DND-41 (cell line): Measurements from ENCODE around the gene KRT71.

ENCODE experiments used
- ATAC-seq: fragments of 200-7000 bp; cut with Tn5 transposase; 3 replicates; pipeline ENCODE4 v1.9.1; 2021; ENCODE audit warnings: low read depth; ENCODE audit not compliant: insufficient read depth
- DNase-seq: peaks from one replicate; pipeline ENCODE4 v3.0.0-alpha.2; 2020
- H2AFZ ChIP-seq: 2 replicates; pipeline ENCODE4 v1.6.0; 2012; ENCODE audit warnings: low read depth, low read length
- H3K27ac ChIP-seq: 2 replicates; pipeline ENCODE4 v1.5.1; 2012; ENCODE audit warnings: low read length, inconsistent platforms
- H3K27me3 ChIP-seq: fragments of 200-600 bp; sonication (generic); 2 replicates; pipeline ENCODE4 v1.6.0; 2012; ENCODE audit warnings: low read length, mild to moderate bottlenecking, inconsistent platforms; ENCODE audit not compliant: insufficient read depth, poor library complexity
- H3K36me3 ChIP-seq: 2 replicates; pipeline ENCODE4 v1.5.1; 2012; ENCODE audit warnings: low read length, inconsistent platforms; ENCODE audit not compliant: insufficient read depth
- H3K4me1 ChIP-seq: 2 replicates; pipeline ENCODE4 v1.5.1; 2012; ENCODE audit warnings: mild to moderate bottlenecking, low read length; ENCODE audit not compliant: insufficient read depth
- H3K4me2 ChIP-seq: 2 replicates; pipeline ENCODE4 v1.6.0; 2012; ENCODE audit warnings: mild to moderate bottlenecking, moderate library complexity, low read length, inconsistent platforms; ENCODE audit not compliant: insufficient read depth
- H3K4me3 ChIP-seq, 2 experiments: fragments of 200-600 bp in 1 of 2; shearing (Covaris generic) in 1 of 2; 2 replicates each; pipeline ENCODE4 v1.5.1; 2012 to 2016; ENCODE audit warnings: inconsistent platforms in 2 of 2, low read length in 2 of 2, mild to moderate bottlenecking in 2 of 2, low read depth in 1 of 2, moderate library complexity in 1 of 2
- H3K79me2 ChIP-seq: 2 replicates; pipeline ENCODE4 v1.6.0; 2012; ENCODE audit warnings: low read length, inconsistent platforms; ENCODE audit not compliant: insufficient read depth
- H3K9ac ChIP-seq: 2 replicates; pipeline ENCODE4 v1.6.0; 2012; ENCODE audit warnings: low read depth, mild to moderate bottlenecking, inconsistent platforms, low read length, moderate library complexity
- H3K9me3 ChIP-seq: 2 replicates; pipeline ENCODE4 v1.5.1; 2012; ENCODE audit warnings: low read length, moderate library complexity, mild to moderate bottlenecking, inconsistent platforms; ENCODE audit not compliant: insufficient read depth, severe bottlenecking
- H4K20me1 ChIP-seq: 2 replicates; pipeline ENCODE4 v1.6.0; 2012; ENCODE audit warnings: low read length; ENCODE audit not compliant: insufficient read depth
- EZH2 ChIP-seq: IDR thresholded peaks from 3 replicates; pipeline ENCODE4 v1.6.1; 2012; ENCODE audit warnings: borderline replicate concordance, low read depth, mild to moderate bottlenecking, moderate library complexity, low read length, inconsistent platforms; ENCODE audit not compliant: severe bottlenecking
- TF ChIP-seq, protein P1 (sequence below): IDR thresholded peaks from 2 replicates; pipeline ENCODE4 v1.5.1; 2012; ENCODE audit warnings: borderline replicate concordance, low read length, moderate library complexity, mild to moderate bottlenecking; ENCODE audit not compliant: poor library complexity, severe bottlenecking; ENCODE audit errors: extremely low read depth

KRT71 gene

DNA sequence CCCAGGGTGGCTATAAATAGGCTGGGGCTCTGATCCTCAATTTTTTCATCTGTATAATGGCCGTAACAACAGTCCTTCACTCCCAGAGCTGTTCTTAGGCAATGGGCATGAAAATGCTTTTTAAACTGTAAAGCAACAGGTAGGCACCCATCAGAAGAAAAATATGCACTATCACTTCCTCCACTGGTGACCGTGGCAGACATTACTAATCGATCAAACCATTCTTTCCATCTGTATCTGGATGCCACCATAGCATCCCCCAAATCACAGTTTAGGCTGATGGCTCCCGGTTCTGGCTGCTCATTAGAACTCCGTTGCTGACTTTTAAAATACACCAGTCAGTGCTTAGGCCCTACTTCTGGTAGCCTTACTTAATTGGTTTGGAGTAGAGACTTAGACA lies 11.2 kb downstream of the KRT71 start:
- H3K36me3 ChIP-seq, result no peaks in the 10 kb centered on the region
- no peak overlapping the region for H3K4me2 ChIP-seq
- no peak for TF ChIP-seq EZH2
- TF ChIP-seq, protein P1, sequence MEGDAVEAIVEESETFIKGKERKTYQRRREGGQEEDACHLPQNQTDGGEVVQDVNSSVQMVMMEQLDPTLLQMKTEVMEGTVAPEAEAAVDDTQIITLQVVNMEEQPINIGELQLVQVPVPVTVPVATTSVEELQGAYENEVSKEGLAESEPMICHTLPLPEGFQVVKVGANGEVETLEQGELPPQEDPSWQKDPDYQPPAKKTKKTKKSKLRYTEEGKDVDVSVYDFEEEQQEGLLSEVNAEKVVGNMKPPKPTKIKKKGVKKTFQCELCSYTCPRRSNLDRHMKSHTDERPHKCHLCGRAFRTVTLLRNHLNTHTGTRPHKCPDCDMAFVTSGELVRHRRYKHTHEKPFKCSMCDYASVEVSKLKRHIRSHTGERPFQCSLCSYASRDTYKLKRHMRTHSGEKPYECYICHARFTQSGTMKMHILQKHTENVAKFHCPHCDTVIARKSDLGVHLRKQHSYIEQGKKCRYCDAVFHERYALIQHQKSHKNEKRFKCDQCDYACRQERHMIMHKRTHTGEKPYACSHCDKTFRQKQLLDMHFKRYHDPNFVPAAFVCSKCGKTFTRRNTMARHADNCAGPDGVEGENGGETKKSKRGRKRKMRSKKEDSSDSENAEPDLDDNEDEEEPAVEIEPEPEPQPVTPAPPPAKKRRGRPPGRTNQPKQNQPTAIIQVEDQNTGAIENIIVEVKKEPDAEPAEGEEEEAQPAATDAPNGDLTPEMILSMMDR, result no peak
- H3K27ac ChIP-seq, result no peak overlapping the region
- ATAC-seq (no peak), DNase-seq (no peak)
- H3K79me2 ChIP-seq, result no peaks in the 10 kb centered on the region
- H2AFZ ChIP-seq, result no peak overlapping the region
- H3K4me3 ChIP-seq, result no peak overlapping the region
- no peaks in the 10 kb centered on the region for H3K4me1 ChIP-seq
- no peak overlapping the region for H3K9ac ChIP-seq
- H3K27me3 ChIP-seq, result no peaks in the 10 kb centered on the region
- H4K20me1 ChIP-seq, result no peaks in the 10 kb centered on the region
- no peaks in the 10 kb centered on the region for H3K9me3 ChIP-seq

DNA sequence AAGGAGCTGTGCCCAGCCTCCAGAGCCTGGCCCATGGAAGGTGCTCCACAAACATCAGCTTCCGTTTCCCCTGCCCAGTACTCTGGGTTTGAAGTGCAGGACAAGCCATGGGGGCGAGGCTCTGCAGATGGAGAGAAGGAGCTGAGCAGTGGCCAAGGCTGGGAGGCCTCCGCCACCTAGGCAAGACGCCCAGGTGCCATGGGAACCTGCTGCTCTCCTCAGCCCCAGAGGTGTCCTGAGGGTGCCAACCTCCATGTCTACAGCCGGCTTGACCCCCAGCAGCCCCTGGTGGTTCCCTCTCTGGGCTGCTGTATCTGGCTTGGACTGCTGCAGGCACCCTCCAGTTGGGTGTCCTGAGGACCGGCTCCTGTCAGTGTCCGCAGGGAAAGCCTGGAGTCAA lies 12.4 kb downstream of the KRT71 start:
- no peaks in the 10 kb centered on the region for H4K20me1 ChIP-seq
- H3K27me3 ChIP-seq, result no peaks in the 10 kb centered on the region
- H3K36me3 ChIP-seq, result no peaks in the 10 kb centered on the region
- no peaks in the 10 kb centered on the region for H3K4me1 ChIP-seq
- H3K9me3 ChIP-seq, result no peaks in the 10 kb centered on the region
- H3K4me2 ChIP-seq, result no peak overlapping the region
- no peaks in the 10 kb centered on the region for H3K79me2 ChIP-seq
- no peak for TF ChIP-seq EZH2
- TF ChIP-seq, protein P1, result no peak
- no peak overlapping the region for H3K9ac ChIP-seq
- no peak overlapping the region for H3K4me3 ChIP-seq
- no peak for DNase-seq
- H3K27ac ChIP-seq, result no peak overlapping the region
- no peak overlapping the region for H2AFZ ChIP-seq
- no peak for ATAC-seq

DNA sequence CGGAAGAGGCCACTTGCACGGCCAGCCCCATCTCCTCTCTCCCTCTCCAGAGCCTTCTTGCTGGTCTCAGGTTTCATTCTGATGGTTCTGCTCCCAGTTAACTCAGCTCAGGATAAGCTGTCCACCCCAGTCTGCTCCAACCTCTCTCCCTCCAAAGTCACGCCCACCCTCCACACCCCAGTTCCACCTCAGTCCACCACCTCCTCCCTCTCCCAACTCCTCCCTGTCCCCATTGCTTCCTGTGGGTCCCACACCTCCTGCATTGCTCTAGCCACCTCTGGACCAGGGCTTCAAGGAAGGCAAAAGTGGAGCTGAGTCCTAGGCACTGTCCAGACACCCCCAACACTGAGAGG lies 13.1 kb downstream of the KRT71 start:
- H3K79me2 ChIP-seq, result no peaks in the 10 kb centered on the region
- H3K4me3 ChIP-seq, result no peak overlapping the region
- TF ChIP-seq, protein P1, result no peak
- no peak for TF ChIP-seq EZH2
- H3K9ac ChIP-seq, result no peak overlapping the region
- no peaks in the 10 kb centered on the region for H4K20me1 ChIP-seq
- no peaks in the 10 kb centered on the region for H3K9me3 ChIP-seq
- H3K4me1 ChIP-seq, result no peaks in the 10 kb centered on the region
- H3K27ac ChIP-seq, result no peak overlapping the region
- DNase-seq (no peak), ATAC-seq (no peak)
- H3K4me2 ChIP-seq, result no peak overlapping the region
- H3K36me3 ChIP-seq, result no peaks in the 10 kb centered on the region
- H2AFZ ChIP-seq, result no peak overlapping the region
- H3K27me3 ChIP-seq, result no peaks in the 10 kb centered on the region

DNA sequence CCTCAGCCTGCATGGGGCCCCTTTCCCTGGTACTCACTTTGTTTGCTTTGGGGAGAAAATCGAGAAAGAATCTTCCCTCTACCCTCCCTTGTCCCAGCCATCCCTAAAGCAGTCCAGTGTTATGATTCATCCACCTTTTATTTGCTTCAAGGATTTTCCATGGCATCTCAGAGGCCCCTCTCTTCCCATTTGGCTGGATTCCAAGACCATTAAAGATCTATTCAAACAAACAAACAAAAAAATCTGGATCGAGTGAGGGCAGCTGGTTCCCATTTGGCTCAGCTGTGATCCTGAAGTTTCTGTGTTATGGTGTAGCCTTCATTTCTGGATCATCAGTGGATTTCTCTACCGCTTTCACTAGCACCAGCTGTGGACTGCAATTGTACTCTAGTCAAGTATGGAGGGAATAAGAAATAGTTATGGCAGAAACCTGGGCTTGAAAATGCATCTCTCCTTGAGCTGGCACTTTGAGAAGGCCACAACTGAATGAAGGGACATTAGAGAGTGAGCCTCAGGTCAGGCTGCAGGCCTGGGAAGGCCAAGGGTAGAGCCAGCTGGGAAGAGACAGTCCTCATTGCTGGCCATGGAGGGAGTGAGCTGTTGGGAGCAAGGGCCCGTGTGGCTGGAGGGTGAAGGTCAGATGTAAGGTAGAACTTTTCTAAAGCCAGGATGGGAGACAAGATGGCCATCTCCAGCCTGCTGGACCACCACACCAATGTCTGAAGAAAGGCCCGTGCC lies 13.7 kb downstream of the KRT71 start:
- no peak for DNase-seq
- Histone ChIP-seq H3K27me3 (no peaks in the 10 kb centered on the region), H2AFZ (no peak overlapping the region), H3K9ac (no peak overlapping the region), H3K27ac (no peak overlapping the region), H3K4me2 (no peak overlapping the region), H4K20me1 (no peaks in the 10 kb centered on the region), H3K9me3 (no peaks in the 10 kb centered on the region), H3K4me1 (no peaks in the 10 kb centered on the region), H3K36me3 (no peaks in the 10 kb centered on the region), H3K4me3 (no peak overlapping the region), H3K79me2 (no peaks in the 10 kb centered on the region)
- no peak for ATAC-seq
- TF ChIP-seq, protein P1, result no peak
- no peak for TF ChIP-seq EZH2
